Suprapubic skin (tissue), 4 donors: ENCODE measurements around the gene AFP. TPM values are rescaled to one million over a fixed set of nuclear protein-coding genes. Genes with fewer than 3 reads are reported as not detected.

Experiments used
- DNase-seq, 2 donors: peaks; one replicate each; pipeline ENCODE4 v3.0.0-alpha.2; 2019; ENCODE audit warnings: low spot score in 2 of 2
- H3K27ac ChIP-seq: fragments of 200-600 bp; sonication (generic); one replicate; pipeline ENCODE4 v1.5.1; 2019
- H3K27me3 ChIP-seq: fragments of 200-600 bp; sonication (generic); one replicate; pipeline ENCODE4 v1.5.1; 2019
- H3K36me3 ChIP-seq: fragments of 200-600 bp; sonication (generic); one replicate; pipeline ENCODE4 v1.5.1; 2019
- H3K4me1 ChIP-seq: fragments of 200-600 bp; sonication (generic); one replicate; pipeline ENCODE4 v1.5.1; 2019
- H3K4me3 ChIP-seq: fragments of 200-600 bp; sonication (generic); one replicate; pipeline ENCODE4 v1.5.1; 2019; ENCODE audit warnings: mild to moderate bottlenecking
- H3K9me3 ChIP-seq: fragments of 200-600 bp; sonication (generic); one replicate; pipeline ENCODE4 v1.5.1; 2019
- CTCF ChIP-seq, 2 donors: fragments of 200-600 bp in 1 of 2; fragments of 450-650 bp in 1 of 2; sonication (generic) in 1 of 2; IDR thresholded peaks; one replicate each; pipeline ENCODE4 v1.5.1; 2016 to 2019; ENCODE audit warnings: antibody characterized with exemption in 2 of 2, mild to moderate bottlenecking in 1 of 2, moderate library complexity in 1 of 2
- EP300 ChIP-seq: sonication (generic); formaldehyde crosslinking; IDR thresholded peaks from one replicate; pipeline ENCODE4 v1.6.1; 2017; ENCODE audit warnings: antibody characterized with exemption
- POLR2A ChIP-seq, 2 donors: fragments of 450-650 bp; IDR thresholded peaks; one replicate each; pipeline ENCODE4 v1.6.1; 2017; ENCODE audit warnings: antibody characterized with exemption in 2 of 2, mild to moderate bottlenecking in 2 of 2, moderate library complexity in 2 of 2
- POLR2AphosphoS5 ChIP-seq, 3 donors: sonication (generic); formaldehyde crosslinking; IDR thresholded peaks; one replicate each; pipeline ENCODE4 v1.6.1; 2017; ENCODE audit warnings: antibody characterized with exemption in 3 of 3
- WGBS: methylation state at CpG from one replicate; pipeline ENCODE4 v1.1.5; 2018; 5-methylcytosine and 5-hydroxymethylcytosine counted together
- total RNA-seq, 4 donors: library from RNA; depleted of rRNA; stranded (reverse); fragments of >200 nt; gene quantifications; one replicate each; pipeline ENCODE4 v1.1.0, GENCODE V29; 2016

AFP gene
- total RNA-seq, 4 donors from 2014 or later, result not detected

- no peak for DNase-seq
- no peak overlapping the region for H3K27ac ChIP-seq
- peaks cover 3% of the 10 kb centered on the region for H3K27me3 ChIP-seq
- TF ChIP-seq CTCF (IDR thresholded peaks at IDR 0.05) (no peak), POLR2AphosphoS5 (IDR thresholded peaks at IDR 0.05) (no peak), EP300 (no peak), POLR2A (IDR thresholded peaks at IDR 0.05) (no peak)
- no peaks in the 10 kb centered on the region for H3K4me1 ChIP-seq
- H3K4me3 ChIP-seq, result no peak overlapping the region
- H3K9me3 ChIP-seq, result no peaks in the 10 kb centered on the region
- H3K36me3 ChIP-seq, result no peaks in the 10 kb centered on the region
Observed at GRCh38 chr4:73485085-73485484, 49.1 kb downstream of the AFP start.

- Histone ChIP-seq H3K27me3 (peaks cover 3% of the 10 kb centered on the region), H3K9me3 (no peaks in the 10 kb centered on the region), H3K4me3 (no peak overlapping the region), H3K27ac (no peak overlapping the region), H3K4me1 (no peaks in the 10 kb centered on the region), H3K36me3 (no peaks in the 10 kb centered on the region)
- no peak for DNase-seq
- TF ChIP-seq EP300 (no peak), POLR2A (IDR thresholded peaks at IDR 0.05) (no peak), POLR2AphosphoS5 (IDR thresholded peaks at IDR 0.05) (no peak), CTCF (IDR thresholded peaks at IDR 0.05) (no peak)
Observed at GRCh38 chr4:73485596-73485995, 49.6 kb downstream of the AFP start.

- WGBS, result 31% methylated on average over 1 of the region's 1 CpG
- peaks cover 3% of the 10 kb centered on the region for H3K27me3 ChIP-seq
- H3K4me3 ChIP-seq, result no peak overlapping the region
- H3K9me3 ChIP-seq, result no peaks in the 10 kb centered on the region
- H3K27ac ChIP-seq, result no peak overlapping the region
- H3K36me3 ChIP-seq, result no peaks in the 10 kb centered on the region
- TF ChIP-seq POLR2A (IDR thresholded peaks at IDR 0.05), result no peak
- TF ChIP-seq CTCF (IDR thresholded peaks at IDR 0.05), result no peak
- no peak for TF ChIP-seq EP300
- no peak for TF ChIP-seq POLR2AphosphoS5 (IDR thresholded peaks at IDR 0.05)
- DNase-seq, result no peak
- H3K4me1 ChIP-seq, result no peaks in the 10 kb centered on the region
Observed at GRCh38 chr4:73486497-73486896, 50.5 kb downstream of the AFP start.

GRCh38 chr4:73487233-73487632 lies 51.2 kb downstream of the AFP start:
- TF ChIP-seq EP300 (no peak), POLR2AphosphoS5 (IDR thresholded peaks at IDR 0.05) (no peak), POLR2A (IDR thresholded peaks at IDR 0.05) (no peak), CTCF (IDR thresholded peaks at IDR 0.05) (no peak)
- H3K27ac ChIP-seq, result no peak overlapping the region
- no peaks in the 10 kb centered on the region for H3K4me1 ChIP-seq
- no peak overlapping the region for H3K4me3 ChIP-seq
- peaks cover 3% of the 10 kb centered on the region for H3K27me3 ChIP-seq
- 95% methylated on average over 1 of the region's 1 CpG for WGBS
- no peak for DNase-seq
- no peaks in the 10 kb centered on the region for H3K36me3 ChIP-seq
- H3K9me3 ChIP-seq, result no peaks in the 10 kb centered on the region

- H3K36me3 ChIP-seq, result no peaks in the 10 kb centered on the region
- 37% methylated on average over 4 of the region's 4 CpGs for WGBS
- H3K27ac ChIP-seq, result no peak overlapping the region
- H3K27me3 ChIP-seq, result no peaks in the 10 kb centered on the region
- no peaks in the 10 kb centered on the region for H3K9me3 ChIP-seq
- no peaks in the 10 kb centered on the region for H3K4me1 ChIP-seq
- TF ChIP-seq EP300, result no peak
- no peak for TF ChIP-seq POLR2A (IDR thresholded peaks at IDR 0.05)
- TF ChIP-seq CTCF (IDR thresholded peaks at IDR 0.05), result no peak
- TF ChIP-seq POLR2AphosphoS5 (IDR thresholded peaks at IDR 0.05), result no peak
- no peak for DNase-seq
- no peak overlapping the region for H3K4me3 ChIP-seq
Observed at GRCh38 chr4:73499996-73500765, 64.2 kb downstream of the AFP start.
